ENCODE data around the gene ECHDC3.

GRCh38 chr10:11761431-11761830 lies 19.2 kb downstream of the ECHDC3 start:
- TF ChIP-seq CTCF (IDR thresholded peaks at IDR 0.05) = no peak
- no peak for TF ChIP-seq POLR2A (IDR thresholded peaks at IDR 0.05)
